Fibroblast of pulmonary artery (primary cell): ENCODE results near the gene LPP.

Experiments
- DNase-seq: peaks from one replicate; pipeline ENCODE4 v3.0.0-alpha.2; 2010; ENCODE audit warnings: low read depth
- H3K4me3 ChIP-seq: replicated peaks from 2 replicates; pipeline ENCODE4 v1.5.1; 2011; ENCODE audit warnings: low read depth, mild to moderate bottlenecking, control low read depth, low read length, moderate library complexity
- TF ChIP-seq, protein P1 (sequence below): IDR thresholded peaks from 2 replicates; pipeline ENCODE4 v1.5.1; 2011; ENCODE audit warnings: mild to moderate bottlenecking, control low read depth, low read length, inconsistent platforms; ENCODE audit errors: missing control alignments

Gene LPP

DNA sequence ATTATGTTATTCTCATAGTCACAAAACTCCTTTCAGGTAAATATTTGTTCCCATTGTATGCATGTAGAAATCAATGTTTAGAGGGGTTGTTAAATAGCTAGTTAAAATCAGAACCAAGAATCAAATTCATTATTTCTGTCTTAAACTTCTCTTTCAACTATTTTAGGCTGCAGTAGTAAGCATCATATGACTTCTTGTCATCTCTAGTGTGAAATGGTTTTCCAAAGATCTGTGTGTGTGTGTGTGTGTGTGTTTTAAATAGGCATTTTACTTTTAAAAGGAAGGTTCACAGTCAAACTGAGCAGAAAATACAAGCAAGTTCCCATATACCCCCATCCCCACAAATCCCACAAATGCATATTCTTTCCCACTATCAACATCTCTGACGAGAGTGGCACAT lies 506.5 kb downstream of the LPP start:
- no peak for DNase-seq
- H3K4me3 ChIP-seq = no peak overlapping the region
- TF ChIP-seq, protein P1, sequence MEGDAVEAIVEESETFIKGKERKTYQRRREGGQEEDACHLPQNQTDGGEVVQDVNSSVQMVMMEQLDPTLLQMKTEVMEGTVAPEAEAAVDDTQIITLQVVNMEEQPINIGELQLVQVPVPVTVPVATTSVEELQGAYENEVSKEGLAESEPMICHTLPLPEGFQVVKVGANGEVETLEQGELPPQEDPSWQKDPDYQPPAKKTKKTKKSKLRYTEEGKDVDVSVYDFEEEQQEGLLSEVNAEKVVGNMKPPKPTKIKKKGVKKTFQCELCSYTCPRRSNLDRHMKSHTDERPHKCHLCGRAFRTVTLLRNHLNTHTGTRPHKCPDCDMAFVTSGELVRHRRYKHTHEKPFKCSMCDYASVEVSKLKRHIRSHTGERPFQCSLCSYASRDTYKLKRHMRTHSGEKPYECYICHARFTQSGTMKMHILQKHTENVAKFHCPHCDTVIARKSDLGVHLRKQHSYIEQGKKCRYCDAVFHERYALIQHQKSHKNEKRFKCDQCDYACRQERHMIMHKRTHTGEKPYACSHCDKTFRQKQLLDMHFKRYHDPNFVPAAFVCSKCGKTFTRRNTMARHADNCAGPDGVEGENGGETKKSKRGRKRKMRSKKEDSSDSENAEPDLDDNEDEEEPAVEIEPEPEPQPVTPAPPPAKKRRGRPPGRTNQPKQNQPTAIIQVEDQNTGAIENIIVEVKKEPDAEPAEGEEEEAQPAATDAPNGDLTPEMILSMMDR = no peak

DNA sequence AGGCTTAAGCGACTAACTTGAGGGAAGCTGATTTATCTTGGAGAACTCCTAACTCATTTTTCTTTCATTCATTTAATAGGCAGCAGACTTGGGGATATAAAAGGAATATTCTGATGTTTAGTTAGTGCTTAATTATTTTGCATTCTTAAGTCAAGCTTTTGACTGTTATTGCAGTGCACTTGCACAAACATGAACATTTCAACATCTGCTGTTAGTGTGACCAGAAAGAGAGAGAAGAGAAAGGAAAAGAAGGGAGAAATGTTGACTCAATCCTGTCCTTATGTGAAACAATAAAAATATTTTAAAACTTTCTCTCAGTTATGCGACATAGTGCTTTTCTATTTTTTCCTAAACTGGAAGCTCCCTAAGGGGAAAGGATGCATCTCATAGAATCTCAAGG lies 507.8 kb downstream of the LPP start:
- TF ChIP-seq, protein P1 = no peak
- no peak overlapping the region for H3K4me3 ChIP-seq
- no peak for DNase-seq

DNA sequence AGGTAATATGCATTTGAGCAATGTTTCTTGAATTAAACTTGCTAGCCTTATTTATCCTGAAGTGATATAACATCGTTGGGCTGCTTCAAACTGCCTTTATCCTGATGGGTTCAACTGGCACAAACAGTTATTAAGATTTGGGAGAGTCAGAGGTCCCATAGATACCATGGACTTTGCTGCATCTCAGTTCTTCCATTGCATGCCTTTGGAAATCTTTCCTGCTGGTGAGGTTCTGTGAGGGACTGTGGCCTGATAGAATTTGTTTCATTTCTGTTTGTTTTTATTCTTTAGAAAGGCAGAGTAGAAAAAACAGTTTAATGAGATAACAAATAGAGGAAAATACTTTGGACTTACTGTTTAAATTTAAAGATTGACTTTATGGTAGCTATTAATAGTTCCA lies 508.3 kb downstream of the LPP start:
- no peak for DNase-seq
- TF ChIP-seq, protein P1 = no peak
- H3K4me3 ChIP-seq = no peak overlapping the region

DNA sequence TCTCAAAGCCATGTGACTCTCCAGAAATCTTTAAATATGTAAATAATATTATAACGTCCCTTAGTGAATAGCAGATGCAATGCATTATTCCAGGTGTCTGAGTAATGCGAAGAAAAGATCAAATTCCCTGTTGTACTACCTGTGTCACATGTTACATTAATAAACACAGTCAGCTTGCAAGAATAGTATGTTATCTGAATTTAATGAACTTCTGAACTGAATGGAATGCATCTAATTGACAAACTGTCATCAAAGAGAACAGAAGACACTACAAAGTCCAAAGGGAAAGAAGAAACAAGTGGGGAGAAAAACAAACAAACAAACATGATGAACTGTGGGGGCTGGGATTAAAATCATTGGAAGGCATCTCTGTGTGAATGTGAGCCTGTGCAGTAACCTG lies 508.8 kb downstream of the LPP start:
- no peak overlapping the region for H3K4me3 ChIP-seq
- TF ChIP-seq, protein P1 = no peak
- DNase-seq = no peak

DNA sequence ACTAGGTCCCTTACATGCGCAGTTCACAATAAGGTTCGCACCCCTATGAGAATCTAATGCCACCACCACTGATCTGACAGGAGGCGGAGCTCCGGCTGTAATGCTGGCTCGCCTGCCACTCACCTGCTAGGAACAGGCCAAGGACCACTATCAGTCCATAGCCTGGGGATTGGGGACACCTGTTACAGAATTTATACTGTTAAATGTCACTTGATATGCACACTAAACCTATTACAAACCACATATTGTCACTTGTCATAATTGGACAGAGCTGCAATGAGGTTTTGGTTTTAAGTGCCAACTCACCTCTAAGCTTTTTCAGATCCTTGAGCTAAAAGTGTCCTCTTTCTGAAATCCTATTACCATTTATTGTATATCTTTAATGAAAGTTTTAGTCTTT lies 509.9 kb downstream of the LPP start:
- no peak overlapping the region for H3K4me3 ChIP-seq
- DNase-seq = no peak
- TF ChIP-seq, protein P1 = no peak

DNA sequence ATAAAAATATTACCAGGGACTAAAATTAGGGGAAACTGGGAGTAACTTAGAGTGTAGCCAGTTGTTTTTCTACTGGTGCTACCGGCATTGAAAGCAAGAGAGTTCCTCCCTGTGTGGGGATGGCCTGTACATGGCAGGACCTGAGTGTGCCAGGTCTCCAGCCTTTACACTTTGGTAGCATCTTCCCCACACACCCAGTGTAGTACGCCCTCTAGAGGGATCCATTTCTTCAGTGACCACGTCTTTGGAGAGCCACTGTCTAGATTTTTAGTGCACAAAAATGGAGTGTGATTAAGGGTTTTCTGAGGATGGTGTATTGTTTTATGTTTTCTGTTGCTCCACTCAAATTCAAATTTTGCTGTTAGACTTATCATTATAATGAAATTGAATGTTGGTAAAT lies 510.8 kb downstream of the LPP start:
- DNase-seq = no peak
- TF ChIP-seq, protein P1 = peak; percentile 27
- no peak overlapping the region for H3K4me3 ChIP-seq

DNA sequence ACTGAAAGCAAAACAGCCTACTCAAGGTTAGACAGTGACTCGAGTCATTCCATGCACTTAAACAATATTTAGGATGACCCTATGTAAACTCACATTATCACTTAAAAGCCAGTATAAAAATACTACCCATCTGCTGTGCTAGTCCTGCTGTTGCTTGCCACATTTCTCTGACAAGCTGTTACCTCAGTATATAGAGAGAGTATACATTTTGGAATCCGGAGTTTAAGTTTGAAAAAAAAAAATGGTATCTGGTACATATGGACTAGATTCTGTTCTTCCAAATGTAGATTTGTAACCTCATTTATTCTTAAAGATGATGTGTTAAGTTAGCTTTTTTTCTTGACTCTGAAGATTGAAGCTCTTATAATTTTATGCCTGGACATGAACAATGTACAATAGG lies 514.0 kb downstream of the LPP start:
- H3K4me3 ChIP-seq = no peak overlapping the region
- TF ChIP-seq, protein P1 = no peak
- no peak for DNase-seq
